Panc1 (cell line): Measurements from ENCODE around the gene CDHR2. TPM values are rescaled to one million over a fixed set of nuclear protein-coding genes. Genes with fewer than 3 reads are reported as not detected.

Experiments
- ATAC-seq: fragments of 200-7000 bp; cut with Tn5 transposase; 2 replicates; pipeline ENCODE4 v1.9.1; 2020; ENCODE audit warnings: mild to moderate bottlenecking, moderate library complexity
- BruUV-seq: library from RNA; stranded (reverse); fragments of 400-500 nt; replicated peaks from 2 replicates; lab custom pipeline; 2021; lab: Mats Ljungman, UMichigan
- CTCF ChIA-PET: fragments of 300-600 bp; sonication (Branson Sonifier 250); formaldehyde crosslinking; loops from one replicate; lab custom pipeline; 2022; ENCODE audit warnings: antibody characterized with exemption; lab: Charles Lee
- POLR2A ChIA-PET: fragments of 300-600 bp; sonication (Branson Sonifier 250); formaldehyde crosslinking; loops from one replicate; lab custom pipeline; 2022; ENCODE audit warnings: antibody characterized with exemption; lab: Charles Lee
- DNase-seq: peaks from one replicate; pipeline ENCODE4 v3.0.0-alpha.2; 2010; ENCODE audit warnings: low read depth, low spot score
- H3K27ac ChIP-seq: 2 replicates; pipeline ENCODE4 v1.5.1; 2011; ENCODE audit warnings: mild to moderate bottlenecking, low read length, inconsistent platforms
- H3K27me3 ChIP-seq: fragments of 200-500 bp; sonication (Bioruptor generic); 2 replicates; pipeline ENCODE4 v1.6.0; 2014; ENCODE audit warnings: low read length, inconsistent platforms; ENCODE audit not compliant: control insufficient read depth, insufficient read depth
- H3K36me3 ChIP-seq: fragments of 200-500 bp; sonication (Bioruptor generic); 2 replicates; pipeline ENCODE4 v1.5.1; 2014; ENCODE audit warnings: inconsistent platforms, mild to moderate bottlenecking, low read length, moderate library complexity; ENCODE audit not compliant: control insufficient read depth, insufficient read depth
- H3K4me1 ChIP-seq: 2 replicates; pipeline ENCODE4 v1.5.1; 2011; ENCODE audit warnings: inconsistent platforms, mild to moderate bottlenecking, low read length, moderate library complexity; ENCODE audit not compliant: control insufficient read depth, insufficient read depth
- H3K4me3 ChIP-seq, 2 experiments: 2 replicates each; pipeline ENCODE4 v1.5.1; 2011 to 2012; ENCODE audit warnings: low read depth in 2 of 2, low read length in 2 of 2, mild to moderate bottlenecking in 2 of 2, inconsistent platforms in 1 of 2, moderate library complexity in 1 of 2
- H3K9me3 ChIP-seq: fragments of 200-500 bp; sonication (Bioruptor generic); 2 replicates; pipeline ENCODE4 v1.5.1; 2014; ENCODE audit warnings: low read depth, mild to moderate bottlenecking, inconsistent platforms, low read length, moderate library complexity; ENCODE audit not compliant: control insufficient read depth, insufficient read depth
- POLR2AphosphoS5 ChIP-seq: IDR thresholded peaks from 2 replicates; pipeline ENCODE4 v1.6.1; 2012; ENCODE audit warnings: mild to moderate bottlenecking, low read depth, low read length, moderate library complexity
- SIN3A ChIP-seq: IDR thresholded peaks from 2 replicates; pipeline ENCODE4 v1.6.1; 2012; ENCODE audit warnings: low read depth, mild to moderate bottlenecking, low read length, moderate library complexity, borderline replicate concordance; ENCODE audit not compliant: insufficient read depth
- TCF7L2 ChIP-seq: IDR thresholded peaks from 2 replicates; pipeline ENCODE4 v1.6.1; 2011; ENCODE audit warnings: mild to moderate bottlenecking, low read depth, low read length, inconsistent platforms
- in situ Hi-C: cut with HindIII; loops from 2 replicates; pipeline ENCODE4 v1.10.0; 2016; ENCODE audit warnings: low sequenced_read_pairs, low pct_unique_long_range_greater_than_20kb
- intact Hi-C: fragments of 100-400 bp; cut with micrococcal nuclease; formaldehyde crosslinking; loops from one replicate; pipeline ENCODE4 v1.10.0; 2022; ENCODE audit not compliant: unreplicated experiment
- total RNA-seq: library from RNA; stranded (reverse); gene quantifications from one replicate; pipeline ENCODE4 v1.2.1, GENCODE V29; 2021; ENCODE audit not compliant: unreplicated experiment
- TF ChIP-seq, protein P1 (sequence below): fragments of 450-650 bp; IDR thresholded peaks from 2 replicates; pipeline ENCODE4 v1.5.1; 2017; ENCODE audit warnings: mild to moderate bottlenecking
- TF ChIP-seq, protein P2 (sequence below), 2 experiments: IDR thresholded peaks; 2 replicates each; pipeline ENCODE4 v1.6.1; 2011 to 2012; ENCODE audit warnings: low read depth in 2 of 2, control low read depth in 1 of 2, low read length in 1 of 2, mild to moderate bottlenecking in 1 of 2, moderate library complexity in 1 of 2; ENCODE audit not compliant: insufficient read depth in 1 of 2

The CDHR2 gene
- total RNA-seq, 1 experiment from 2014 or later, result 0.72 TPM

DNA sequence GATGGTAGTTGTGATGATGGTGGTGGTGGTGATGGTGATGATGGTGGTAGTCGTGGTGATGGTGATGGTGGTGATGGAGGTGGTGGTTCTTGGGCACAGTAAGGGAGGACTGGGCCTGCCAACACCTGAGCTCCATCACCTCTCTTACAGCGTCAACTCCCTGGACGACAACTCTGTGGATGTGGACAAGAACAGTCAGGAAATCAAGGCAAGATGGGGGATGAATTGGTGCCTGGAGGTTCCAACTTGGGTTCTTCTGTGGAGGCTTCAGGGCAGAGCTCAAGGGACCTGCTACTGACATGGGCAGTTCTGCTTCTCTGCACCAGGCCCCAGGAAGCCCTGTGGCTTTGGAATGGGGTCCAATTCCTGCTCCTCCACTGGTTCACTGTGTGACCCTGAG is 43.4 kb downstream of the CDHR2 start:
- in situ Hi-C loops (no loop called here), intact Hi-C loops (no loop called here)
- Histone ChIP-seq H3K36me3 (no peaks in the 10 kb centered on the region), H3K4me1 (no peaks in the 10 kb centered on the region), H3K27ac (no peak overlapping the region), H3K9me3 (no peaks in the 10 kb centered on the region), H3K27me3 (no peaks in the 10 kb centered on the region), H3K4me3 (no peak overlapping the region)
- no peak for DNase-seq
- no peak for TF ChIP-seq TCF7L2
- TF ChIP-seq, protein P1, sequence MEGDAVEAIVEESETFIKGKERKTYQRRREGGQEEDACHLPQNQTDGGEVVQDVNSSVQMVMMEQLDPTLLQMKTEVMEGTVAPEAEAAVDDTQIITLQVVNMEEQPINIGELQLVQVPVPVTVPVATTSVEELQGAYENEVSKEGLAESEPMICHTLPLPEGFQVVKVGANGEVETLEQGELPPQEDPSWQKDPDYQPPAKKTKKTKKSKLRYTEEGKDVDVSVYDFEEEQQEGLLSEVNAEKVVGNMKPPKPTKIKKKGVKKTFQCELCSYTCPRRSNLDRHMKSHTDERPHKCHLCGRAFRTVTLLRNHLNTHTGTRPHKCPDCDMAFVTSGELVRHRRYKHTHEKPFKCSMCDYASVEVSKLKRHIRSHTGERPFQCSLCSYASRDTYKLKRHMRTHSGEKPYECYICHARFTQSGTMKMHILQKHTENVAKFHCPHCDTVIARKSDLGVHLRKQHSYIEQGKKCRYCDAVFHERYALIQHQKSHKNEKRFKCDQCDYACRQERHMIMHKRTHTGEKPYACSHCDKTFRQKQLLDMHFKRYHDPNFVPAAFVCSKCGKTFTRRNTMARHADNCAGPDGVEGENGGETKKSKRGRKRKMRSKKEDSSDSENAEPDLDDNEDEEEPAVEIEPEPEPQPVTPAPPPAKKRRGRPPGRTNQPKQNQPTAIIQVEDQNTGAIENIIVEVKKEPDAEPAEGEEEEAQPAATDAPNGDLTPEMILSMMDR, result no peak
- TF ChIP-seq, protein P2, sequence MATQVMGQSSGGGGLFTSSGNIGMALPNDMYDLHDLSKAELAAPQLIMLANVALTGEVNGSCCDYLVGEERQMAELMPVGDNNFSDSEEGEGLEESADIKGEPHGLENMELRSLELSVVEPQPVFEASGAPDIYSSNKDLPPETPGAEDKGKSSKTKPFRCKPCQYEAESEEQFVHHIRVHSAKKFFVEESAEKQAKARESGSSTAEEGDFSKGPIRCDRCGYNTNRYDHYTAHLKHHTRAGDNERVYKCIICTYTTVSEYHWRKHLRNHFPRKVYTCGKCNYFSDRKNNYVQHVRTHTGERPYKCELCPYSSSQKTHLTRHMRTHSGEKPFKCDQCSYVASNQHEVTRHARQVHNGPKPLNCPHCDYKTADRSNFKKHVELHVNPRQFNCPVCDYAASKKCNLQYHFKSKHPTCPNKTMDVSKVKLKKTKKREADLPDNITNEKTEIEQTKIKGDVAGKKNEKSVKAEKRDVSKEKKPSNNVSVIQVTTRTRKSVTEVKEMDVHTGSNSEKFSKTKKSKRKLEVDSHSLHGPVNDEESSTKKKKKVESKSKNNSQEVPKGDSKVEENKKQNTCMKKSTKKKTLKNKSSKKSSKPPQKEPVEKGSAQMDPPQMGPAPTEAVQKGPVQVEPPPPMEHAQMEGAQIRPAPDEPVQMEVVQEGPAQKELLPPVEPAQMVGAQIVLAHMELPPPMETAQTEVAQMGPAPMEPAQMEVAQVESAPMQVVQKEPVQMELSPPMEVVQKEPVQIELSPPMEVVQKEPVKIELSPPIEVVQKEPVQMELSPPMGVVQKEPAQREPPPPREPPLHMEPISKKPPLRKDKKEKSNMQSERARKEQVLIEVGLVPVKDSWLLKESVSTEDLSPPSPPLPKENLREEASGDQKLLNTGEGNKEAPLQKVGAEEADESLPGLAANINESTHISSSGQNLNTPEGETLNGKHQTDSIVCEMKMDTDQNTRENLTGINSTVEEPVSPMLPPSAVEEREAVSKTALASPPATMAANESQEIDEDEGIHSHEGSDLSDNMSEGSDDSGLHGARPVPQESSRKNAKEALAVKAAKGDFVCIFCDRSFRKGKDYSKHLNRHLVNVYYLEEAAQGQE (IDR thresholded peaks at IDR 0.05; ENCODE audit: insufficient read depth in 1 of 2, low read depth in 2 of 2, low read length in 1 of 2), result no peak
- TF ChIP-seq POLR2AphosphoS5, result no peak
- TF ChIP-seq SIN3A, result no peak
- CTCF ChIA-PET, result no interaction called here
- BruUV-seq, result no TSS peak
- POLR2A ChIA-PET, result no interaction called here
- no peak for ATAC-seq

DNA sequence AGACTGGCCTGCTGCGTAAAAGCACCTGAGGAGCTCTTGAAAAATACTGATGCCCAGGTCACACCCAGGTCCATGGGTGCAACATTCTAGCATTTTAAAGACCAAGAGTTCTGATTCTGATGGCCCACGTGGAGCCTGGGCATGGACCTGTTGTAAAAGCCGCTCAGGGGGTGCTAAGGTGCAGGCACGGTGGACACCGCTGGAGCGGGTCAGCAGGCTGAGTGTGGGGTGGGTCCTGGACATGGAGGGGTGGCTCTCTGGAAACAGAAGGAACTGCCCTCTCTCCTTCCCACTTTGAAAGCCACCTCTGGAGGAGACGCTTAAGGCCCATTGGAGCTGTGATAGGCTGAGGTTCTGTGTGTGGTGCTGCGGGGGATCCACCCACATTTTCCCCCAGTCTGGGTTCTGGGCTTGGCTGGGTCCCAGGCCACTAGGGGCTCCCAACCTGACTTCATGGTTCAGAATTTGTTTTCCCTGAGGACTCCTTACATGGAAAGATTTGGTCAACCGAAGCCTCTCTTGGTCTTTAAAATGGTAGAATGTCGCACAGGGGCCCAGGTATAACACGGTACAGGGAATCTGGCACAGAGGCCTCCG is 44.2 kb downstream of the CDHR2 start:
- ChIA-PET POLR2A (no interaction called here), CTCF (no interaction called here)
- no peak for DNase-seq
- no TSS peak for BruUV-seq
- TF ChIP-seq, protein P2 (IDR thresholded peaks at IDR 0.05; ENCODE audit: insufficient read depth in 1 of 2, low read depth in 2 of 2, low read length in 1 of 2), result no peak
- TF ChIP-seq SIN3A (no peak), POLR2AphosphoS5 (no peak), TCF7L2 (no peak)
- TF ChIP-seq, protein P1, result no peak
- intact Hi-C loops (no loop called here), in situ Hi-C loops (no loop called here)
- H3K4me3 ChIP-seq, result no peak overlapping the region
- ATAC-seq, result no peak
- H3K9me3 ChIP-seq, result no peaks in the 10 kb centered on the region
- no peaks in the 10 kb centered on the region for H3K36me3 ChIP-seq
- H3K27ac ChIP-seq, result no peak overlapping the region
- H3K4me1 ChIP-seq, result no peaks in the 10 kb centered on the region
- H3K27me3 ChIP-seq, result no peaks in the 10 kb centered on the region
